GM12878 (cell line): ENCODE data around the gene PLXNA2. TPM values are rescaled to one million over a fixed set of nuclear protein-coding genes. Genes with fewer than 3 reads are reported as not detected.

Experiments
- ATAC-seq: fragments of 200-7000 bp; cut with Tn5 transposase; 3 replicates; pipeline ENCODE4 v1.9.1; 2020; ENCODE audit warnings: mild to moderate bottlenecking, moderate library complexity
- BruUV-seq: library from RNA; stranded (reverse); fragments of 400-500 nt; replicated peaks from 2 replicates; lab custom pipeline; 2021; lab: Mats Ljungman, UMichigan
- CTCF ChIA-PET: fragments of 300-600 bp; sonication (Branson Sonifier 250); formaldehyde crosslinking; extraction: SDS; loops from one replicate; lab custom pipeline; 2021; ENCODE audit warnings: inconsistent platforms; lab: Yijun Ruan, JAX
- POLR2A ChIA-PET: fragments of 350-600 bp; formaldehyde crosslinking; extraction: SDS; loops from one replicate; lab custom pipeline; 2021; ENCODE audit warnings: inconsistent platforms; lab: Charles Lee
- RAD21 ChIA-PET: fragments of 300-600 bp; sonication (Branson Sonifier 250); formaldehyde crosslinking; loops from one replicate; lab custom pipeline; 2023; ENCODE audit warnings: antibody characterized with exemption; ENCODE audit not compliant: unreplicated experiment; lab: Charles Lee
- SMC1A ChIA-PET: fragments of 300-600 bp; sonication (Branson Sonifier 250); formaldehyde crosslinking; loops from one replicate; lab custom pipeline; 2023; ENCODE audit not compliant: unreplicated experiment, uncharacterized antibody; lab: Charles Lee
- DNase-seq: peaks from one replicate; pipeline ENCODE4 v3.0.0-alpha.2; 2011; ENCODE audit warnings: low read depth, low spot score
- FAIRE-seq: peaks from 3 replicates; lab custom pipeline; 2011; peaks lifted over from hg19 to GRCh38; lab: Jason Lieb, UNC
- H2AFZ ChIP-seq: 2 replicates; pipeline ENCODE4 v1.6.0; 2011; ENCODE audit warnings: low read depth, low read length, control low read depth; ENCODE audit not compliant: control insufficient read depth
- H3K27ac ChIP-seq: 2 replicates; pipeline ENCODE4 v1.5.1; 2011; ENCODE audit warnings: control low read depth; ENCODE audit not compliant: control insufficient read depth, insufficient read depth
- H3K27me3 ChIP-seq, 2 experiments: replicated peaks in 1 of 2; 2 replicates each; pipeline versions ENCODE4 v1.6.0 to v1.6.1; 2011; ENCODE audit warnings: low read length in 1 of 2; ENCODE audit not compliant: control insufficient read depth in 2 of 2, insufficient read depth in 2 of 2
- H3K36me3 ChIP-seq, 2 experiments: 2 replicates each; pipeline ENCODE4 v1.5.1; 2011; ENCODE audit warnings: low read length in 1 of 2; ENCODE audit not compliant: control insufficient read depth in 2 of 2, insufficient read depth in 2 of 2
- H3K4me1 ChIP-seq: 2 replicates; pipeline ENCODE4 v1.6.1; 2011; ENCODE audit warnings: mild to moderate bottlenecking, low read length, moderate library complexity, mixed read lengths; ENCODE audit not compliant: control insufficient read depth, insufficient read depth
- H3K4me2 ChIP-seq: 2 replicates; pipeline ENCODE4 v1.6.0; 2011; ENCODE audit warnings: control low read depth; ENCODE audit not compliant: control insufficient read depth, insufficient read depth
- H3K4me3 ChIP-seq: fragments of 200-600 bp; sonication (generic); 2 replicates; pipeline ENCODE4 v1.5.1; 2016
- H3K79me2 ChIP-seq: 2 replicates; pipeline ENCODE4 v1.6.0; 2011; ENCODE audit warnings: low read length; ENCODE audit not compliant: control insufficient read depth, insufficient read depth
- H3K9ac ChIP-seq: 2 replicates; pipeline ENCODE4 v1.8.0; 2011; ENCODE audit warnings: low read length, control low read depth, mixed read lengths; ENCODE audit not compliant: control insufficient read depth, insufficient read depth
- H3K9me3 ChIP-seq: replicated peaks from 3 replicates; pipeline ENCODE4 v1.5.1; 2011; ENCODE audit warnings: mild to moderate bottlenecking, low read length; ENCODE audit not compliant: control insufficient read depth, insufficient read depth
- H4K20me1 ChIP-seq: 2 replicates; pipeline ENCODE4 v1.6.0; 2011; ENCODE audit not compliant: control insufficient read depth, insufficient read depth
- CREB1 ChIP-seq: IDR thresholded peaks from 2 replicates; pipeline ENCODE4 v1.6.1; 2012; ENCODE audit warnings: low read depth, mild to moderate bottlenecking, inconsistent platforms
- CUX1 ChIP-seq: IDR thresholded peaks from 2 replicates; pipeline ENCODE4 v1.6.1; 2012; ENCODE audit warnings: improper control_type of control experiment, low read depth, low read length; ENCODE audit not compliant: insufficient replicate concordance
- NFYA ChIP-seq: IDR thresholded peaks from 2 replicates; pipeline ENCODE4 v1.6.1; 2011; ENCODE audit warnings: low read depth, mild to moderate bottlenecking, low read length, improper control_type of control experiment, borderline replicate concordance
- PRDM15 ChIP-seq: fragments of 450-650 bp; formaldehyde crosslinking; IDR thresholded peaks from 2 replicates; pipeline ENCODE4 v1.4.0; 2020; ENCODE audit warnings: mild to moderate bottlenecking, moderate library complexity
- RFX5 ChIP-seq: IDR thresholded peaks from 2 replicates; pipeline ENCODE4 v1.6.1; 2011; ENCODE audit warnings: low read depth, low read length, improper control_type of control experiment
- SMC3 ChIP-seq: IDR thresholded peaks from 2 replicates; pipeline ENCODE4 v1.6.1; 2011; ENCODE audit warnings: low read length, improper control_type of control experiment, borderline replicate concordance
- SREBF2 ChIP-seq: IDR thresholded peaks from 2 replicates; pipeline ENCODE4 v1.6.1; 2012; ENCODE audit warnings: mild to moderate bottlenecking, low read length
- ZNF384 ChIP-seq: IDR thresholded peaks from 2 replicates; pipeline ENCODE4 v1.6.1; 2012; ENCODE audit warnings: low read depth, mild to moderate bottlenecking, low read length, improper control_type of control experiment, borderline replicate concordance
- ZNF687 ChIP-seq: fragments of 450-650 bp; IDR thresholded peaks from 2 replicates; pipeline ENCODE4 v1.6.1; 2017; ENCODE audit warnings: mild to moderate bottlenecking, moderate library complexity
- whole genome bisulfite sequencing: methylation state at CpG from one replicate; pipeline ENCODE4 v1.1.6; 2016; ENCODE audit warnings: low lambda C conversion rate; ENCODE audit not compliant: insufficient replicate concordance, insufficient coverage; ENCODE audit errors: missing lambda C conversion rate; 5-methylcytosine and 5-hydroxymethylcytosine counted together
- in situ Hi-C: fragments of 300-500 bp; cut with MboI; formaldehyde crosslinking; loops from 9 replicates; pipeline ENCODE4 v1.14.3; 2018; ENCODE audit warnings: mixed read lengths
- intact Hi-C: fragments of 100-400 bp; cut with micrococcal nuclease; formaldehyde crosslinking; loops from one replicate; pipeline ENCODE4 v1.14.2; 2022; ENCODE audit not compliant: unreplicated experiment
- polyA plus RNA-seq, 11 experiments: library from polyadenylated mRNA; depleted of rRNA in 4 of 11; unstranded in 6 of 11; stranded (reverse) in 5 of 11; fragments of >200 nt; fragmentation: Nextera tagmentation in 4 of 11; fragmentation: Illumina TruSeq in 1 of 11; extraction: Ambion mirVana in 4 of 11; extraction: Trizol in 1 of 11; gene quantifications; 1 replicate in 1 of 11; 2 replicates in 10 of 11; pipeline versions ENCODE4 v1.2.1 to v1.2.3, GENCODE V29; 2011 to 2016; ENCODE audit warnings: inconsistent platforms in 2 of 11, missing spikeins in 2 of 11, low read depth in 1 of 11
- total RNA-seq, 4 experiments: library from RNA; depleted of rRNA in 3 of 4; stranded (reverse); fragments of >200 nt in 3 of 4; fragmentation: Illumina TruSeq in 1 of 4; extraction: Trizol in 1 of 4; gene quantifications; 2 replicates each; pipeline versions ENCODE4 v1.2.1 to v1.2.3, GENCODE V29; 2013 to 2021

Gene PLXNA2
- total and polyA plus RNA-seq, 10 of the 15 experiments (the other 5 are each of a cell fraction or from before 2014, with no cell fraction given): under 0.01 to 0.08 (median 0.07) TPM; not detected in 4

GRCh38 chr1:208008534-208008933 lies 235.7 kb downstream of the PLXNA2 start:
- ChIA-PET RAD21 (no interaction called here), POLR2A (no interaction called here)
- intact Hi-C loops: no loop called here
- TF ChIP-seq SMC3 (no peak), SREBF2 (no peak), PRDM15 (CRISPR knock-in tag) (no peak), RFX5 (no peak), ZNF687 (no peak), ZNF384 (no peak), NFYA (no peak), CREB1 (no peak), CUX1 (no peak)

More at GRCh38 chr1:208008534-208008933, 235.7 kb downstream of the PLXNA2 start:
- in situ Hi-C loops: no loop called here
- Histone ChIP-seq H3K27ac (no peak overlapping the region), H4K20me1 (no peaks in the 10 kb centered on the region), H3K9me3 (no peaks in the 10 kb centered on the region), H3K4me1 (no peaks in the 10 kb centered on the region), H3K9ac (no peak overlapping the region), H2AFZ (no peak overlapping the region), H3K4me2 (no peak overlapping the region), H3K27me3 (peaks cover 0 to 2% of the 10 kb centered on the region in 2 experiments; a peak in 3 of 4 replicates), H3K4me3 (no peak overlapping the region), H3K36me3 (no peaks in the 10 kb centered on the region), H3K79me2 (no peaks in the 10 kb centered on the region)
- 44% methylated on average over 3 of the region's 3 CpGs for WGBS
- BruUV-seq: no TSS peak
- FAIRE-seq (no peak), DNase-seq (no peak), ATAC-seq (no peak)
- SMC1A ChIA-PET: interaction anchor here (1.4 kb wide), 1 partner anchor 14 kb away, joined by 5 read pairs; no protein-coding TSS in a partner anchor
- CTCF ChIA-PET: interaction anchor here (2.2 kb wide), 1 partner anchor 13 kb away, joined by 6 read pairs; no protein-coding TSS in a partner anchor
